DMS53 (cell line): ENCODE data around the gene RXRA.

Experiments used
- DNase-seq: peaks from one replicate; lab custom pipeline; 2025; lab: John Stamatoyannopoulos, UW

The RXRA gene

GRCh38 chr9:134355158-134355557 is 28.9 kb downstream of the RXRA start:
- DNase-seq: no peak

DNA sequence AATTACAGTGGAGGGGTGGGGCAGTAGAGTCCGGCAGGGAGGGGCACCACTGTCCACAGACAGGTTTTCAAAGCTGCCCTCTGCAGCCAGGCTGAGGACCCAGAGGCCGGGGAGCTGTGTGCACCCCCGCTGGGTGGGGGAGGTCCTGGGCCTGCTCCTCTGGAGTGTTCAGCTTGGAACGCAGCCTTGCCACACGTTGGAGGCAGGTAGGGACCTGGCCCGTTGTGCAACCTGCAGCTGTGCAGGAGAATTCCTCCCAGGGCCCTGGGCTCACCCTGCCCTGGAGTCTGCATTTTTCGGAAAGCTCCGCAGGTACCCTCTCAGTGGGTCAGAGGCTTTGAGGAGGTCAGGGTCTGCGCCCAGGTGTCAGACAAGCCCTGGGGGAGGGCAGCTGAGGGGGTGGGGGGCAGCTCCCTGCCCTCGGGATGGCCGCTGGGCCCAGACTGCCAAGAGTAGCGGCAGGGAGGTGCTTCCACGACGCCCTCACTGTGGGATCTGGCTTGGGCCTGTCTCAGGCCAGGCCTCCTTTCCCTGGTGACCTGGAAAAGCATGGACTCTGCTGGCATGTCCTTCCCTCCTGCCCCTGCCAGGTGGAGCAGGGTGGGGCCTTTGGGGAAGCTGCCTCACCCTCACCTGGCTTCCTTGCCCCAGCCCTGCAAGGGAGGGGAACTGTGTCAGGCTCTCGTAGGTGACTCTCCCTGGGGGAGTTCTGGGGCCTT is 29.5 kb downstream of the RXRA start:
- DNase-seq: no peak

- DNase-seq: no peak
Measured at GRCh38 chr9:134356496-134357470, 30.5 kb downstream of the RXRA start.

DNA sequence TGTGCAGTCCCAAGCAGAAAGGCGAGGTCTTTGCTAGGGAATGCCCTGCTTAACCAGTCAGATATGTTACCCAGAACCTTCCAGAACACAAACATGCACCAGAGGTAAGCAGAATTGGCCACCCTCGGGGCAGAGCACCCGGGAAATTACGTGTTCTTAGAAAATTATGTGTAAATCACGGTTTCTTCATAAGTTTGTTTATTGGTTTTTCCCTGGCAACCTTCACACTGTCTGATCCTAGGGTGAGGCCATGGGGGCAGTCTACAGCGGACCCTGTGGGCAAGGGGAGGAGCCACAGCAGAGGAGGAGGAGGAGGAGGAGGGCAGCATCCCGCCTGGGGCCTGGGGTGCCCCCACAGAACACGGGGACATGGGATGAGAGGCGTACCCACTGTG is 31.4 kb downstream of the RXRA start:
- DNase-seq: no peak

DNA sequence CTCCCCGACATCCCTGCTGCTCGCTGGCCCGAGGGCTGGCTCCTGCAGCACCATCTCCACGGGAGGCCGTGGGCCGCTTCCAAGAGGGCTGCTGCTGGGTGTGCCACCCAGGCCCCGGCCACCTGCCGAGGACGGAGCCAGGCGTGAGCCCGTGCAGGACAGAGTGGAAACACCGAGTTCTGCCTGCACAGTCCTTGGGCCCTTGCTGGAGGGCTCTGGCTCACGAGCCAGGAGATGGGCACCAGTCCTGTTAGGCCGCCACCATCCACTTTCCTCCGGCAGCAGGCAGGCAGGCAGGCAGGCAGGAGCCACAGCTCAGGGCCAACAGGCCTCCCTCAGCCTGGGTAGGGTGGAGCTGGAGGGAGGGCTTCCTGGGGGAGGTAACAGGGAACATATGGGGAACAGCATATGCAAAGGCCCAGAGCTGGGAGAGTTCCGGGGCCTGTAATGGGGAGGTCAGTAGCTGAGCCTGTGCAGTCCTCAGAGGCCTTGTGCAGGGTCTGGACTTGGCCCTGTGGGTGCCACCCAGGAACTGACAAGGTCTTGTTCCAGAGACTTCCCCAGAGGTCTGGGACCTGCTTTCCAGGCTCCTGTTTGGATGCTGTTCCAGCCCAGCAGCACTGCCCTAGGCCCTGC is 31.9 kb downstream of the RXRA start:
- DNase-seq: no peak

DNA sequence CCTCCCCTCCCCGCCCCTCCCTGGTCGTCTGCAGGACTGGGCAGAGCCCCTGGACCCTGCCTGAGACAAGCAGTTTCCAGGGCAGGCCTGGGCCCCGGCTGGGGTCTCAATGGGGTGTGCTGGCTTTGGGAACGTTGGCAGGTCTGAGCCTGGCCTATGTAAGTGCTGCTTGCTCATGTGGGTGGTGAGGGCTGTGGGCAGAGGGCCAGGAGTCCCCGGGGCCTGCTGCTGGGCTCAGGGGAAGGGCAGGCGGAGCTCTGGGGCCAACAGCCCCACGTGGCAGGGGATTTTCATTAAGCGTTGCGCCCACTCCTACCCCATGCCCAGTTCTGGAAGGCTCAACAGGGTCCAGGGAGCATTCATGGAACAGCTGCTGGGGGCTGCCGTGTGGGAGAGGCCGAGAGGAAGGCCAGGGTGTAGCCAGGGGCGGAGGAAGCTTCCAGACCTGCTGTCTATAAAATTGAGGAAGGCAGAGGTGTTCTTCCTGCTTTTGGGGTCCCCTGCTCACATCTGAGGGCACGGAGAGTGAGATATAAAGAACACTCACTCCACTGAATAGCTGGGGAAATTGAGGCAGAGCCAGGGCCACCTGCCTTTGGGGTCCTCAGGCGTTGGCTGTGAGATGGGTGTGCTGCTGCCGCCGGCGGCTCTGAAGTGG is 32.5 kb downstream of the RXRA start:
- DNase-seq: no peak

- no peak for DNase-seq
Measured at GRCh38 chr9:134359493-134360179, 33.4 kb downstream of the RXRA start.

GRCh38 chr9:134360180-134360759 is 34.0 kb downstream of the RXRA start:
- DNase-seq: no peak

DNA sequence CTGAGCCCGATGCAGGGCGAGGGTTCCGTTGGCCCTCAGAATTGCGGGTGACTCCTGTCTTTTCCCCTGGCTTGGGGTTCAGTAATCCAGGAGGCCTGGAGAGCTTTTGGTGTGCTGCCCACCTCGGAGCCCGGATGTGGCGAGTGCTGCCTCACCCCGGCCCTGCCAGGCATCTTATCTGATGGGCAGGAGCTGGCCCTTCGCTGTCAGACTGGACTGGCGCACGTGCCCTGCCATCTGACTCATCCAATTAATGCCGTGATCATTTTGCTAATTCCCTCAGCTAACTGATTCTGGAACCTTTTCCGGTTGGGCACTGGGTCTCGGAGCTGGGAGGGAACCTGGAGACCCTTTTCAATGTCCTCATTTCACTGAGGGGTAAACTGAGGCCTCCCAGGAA is 34.6 kb downstream of the RXRA start:
- no peak for DNase-seq

DNA sequence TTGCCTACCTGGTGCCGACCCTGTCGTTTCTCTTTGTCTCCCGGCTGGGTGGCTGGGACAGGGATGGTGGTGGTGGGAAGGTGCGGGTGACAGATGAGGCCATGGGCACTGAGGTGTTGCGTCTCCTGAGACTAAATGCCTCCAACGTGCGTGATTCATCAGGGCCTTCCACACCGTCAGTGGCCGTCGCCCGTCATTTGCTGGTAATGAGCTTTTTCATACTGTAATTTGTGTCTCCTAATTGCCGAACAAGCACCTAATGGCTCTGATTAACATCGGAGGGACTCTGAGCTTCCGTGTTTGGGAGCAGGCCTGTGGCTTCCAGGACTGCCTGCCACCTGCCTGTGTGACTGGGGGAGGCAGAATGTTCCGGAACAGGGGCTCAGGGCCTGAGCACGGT is 35.2 kb downstream of the RXRA start:
- no peak for DNase-seq

DNA sequence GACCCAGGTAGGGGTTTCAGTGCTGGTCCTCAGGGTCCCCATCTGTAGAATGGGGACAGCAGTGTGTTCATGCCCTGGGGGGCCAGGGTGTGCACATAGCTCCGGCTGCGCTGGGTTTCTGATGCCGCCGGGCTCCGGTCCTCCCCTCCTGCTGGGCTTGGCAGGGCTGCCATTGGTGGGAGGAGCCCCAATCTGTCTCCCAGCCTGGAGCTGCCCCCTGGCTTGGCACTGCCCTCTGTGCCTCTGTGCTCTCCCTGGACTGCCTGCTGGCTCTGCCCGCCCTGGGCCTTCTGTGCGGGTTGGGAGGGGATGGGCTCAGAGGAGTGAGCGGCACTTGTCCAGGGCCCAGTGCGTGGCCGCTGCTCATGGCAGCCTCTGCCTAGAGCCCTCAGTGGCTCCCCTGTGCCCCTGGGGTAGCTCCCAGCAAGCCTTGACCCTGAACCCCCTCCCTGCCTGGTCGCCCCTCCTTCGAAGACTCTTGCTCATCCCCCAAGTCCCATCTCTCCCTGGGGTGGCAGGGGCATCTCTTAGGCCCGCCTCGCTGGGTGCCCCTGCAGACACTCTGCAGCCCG is 35.7 kb downstream of the RXRA start:
- no peak for DNase-seq

GRCh38 chr9:134363450-134363849 is 37.2 kb downstream of the RXRA start:
- DNase-seq: no peak

GRCh38 chr9:134364391-134365114 is 38.3 kb downstream of the RXRA start:
- no peak for DNase-seq

DNA sequence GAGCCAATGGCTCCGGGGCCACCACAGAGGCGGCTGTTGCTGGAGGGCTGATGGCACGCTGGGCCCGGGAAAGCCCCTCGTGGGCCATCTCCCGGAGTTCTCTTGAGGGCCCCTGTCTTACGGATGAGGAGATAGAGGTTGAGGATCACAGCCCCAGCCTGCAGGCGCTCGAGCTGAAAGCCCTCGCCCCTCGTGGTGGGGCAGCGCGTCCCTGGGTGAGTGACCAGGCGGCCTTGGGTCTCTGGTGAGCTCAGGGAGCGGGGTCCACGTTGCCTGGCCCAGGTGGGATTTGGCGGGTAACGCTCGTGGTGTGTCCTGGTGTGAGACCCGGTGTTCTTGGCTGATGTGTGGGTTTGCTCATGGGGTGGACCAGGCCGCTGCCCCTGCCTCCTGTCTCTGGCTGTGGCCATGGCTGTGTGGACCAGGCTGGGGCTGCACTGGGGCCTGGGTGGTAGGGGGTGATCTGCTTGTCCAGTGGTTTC is 38.9 kb downstream of the RXRA start:
- no peak for DNase-seq

GRCh38 chr9:134365791-134366222 is 39.6 kb downstream of the RXRA start:
- DNase-seq: no peak

- DNase-seq: peak; percentile 30
Measured at GRCh38 chr9:134366223-134367031, 40.2 kb downstream of the RXRA start.

- no peak for DNase-seq
Measured at GRCh38 chr9:134367061-134367460, 40.8 kb downstream of the RXRA start.

DNA sequence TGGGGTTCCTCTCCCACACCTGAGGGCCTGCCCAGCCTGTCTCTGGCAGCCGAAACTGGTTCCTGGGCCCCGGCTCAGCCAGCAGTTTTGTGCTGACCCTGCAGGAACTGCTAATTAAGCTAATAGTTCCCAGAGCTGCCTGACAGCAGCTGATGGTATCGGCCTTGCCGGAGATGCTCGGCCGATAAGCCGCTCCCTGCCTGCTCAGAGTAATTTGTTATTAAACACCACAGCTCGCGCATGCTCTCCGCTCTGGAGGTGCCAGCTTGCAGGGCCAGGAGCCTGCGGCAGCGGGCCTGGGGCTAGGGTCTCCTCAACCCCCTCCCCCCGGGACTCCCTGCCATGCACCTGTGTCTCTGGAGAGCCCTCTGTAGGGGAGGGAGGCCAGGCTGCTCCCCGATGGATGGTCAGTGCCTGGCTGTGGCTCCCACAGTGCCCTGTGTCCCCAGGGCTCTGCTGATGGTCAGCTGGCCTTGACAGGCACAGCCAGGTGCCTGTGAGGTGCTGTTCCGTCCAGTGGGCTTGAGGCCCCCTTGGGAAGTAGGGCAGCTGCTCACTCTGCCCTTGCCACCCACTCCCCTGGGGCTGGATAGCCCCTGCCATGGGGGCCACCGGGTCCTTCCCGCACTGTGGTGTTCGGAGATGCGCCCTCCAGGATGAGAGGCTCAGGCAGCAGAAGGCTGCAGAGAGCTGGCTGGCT is 41.7 kb downstream of the RXRA start:
- DNase-seq: no peak
